Hematopoietic multipotent progenitor cell treated with erythropoietin and hydrocortisone succinate and interleukin-3 and kit ligand, for 8 days (in vitro differentiated cells): ENCODE data around the gene DNAAF8.

ENCODE experiments used
- DNase-seq: peaks from one replicate; pipeline ENCODE4 v3.0.0-alpha.2; 2015

Gene DNAAF8

GRCh38 chr16:4695473-4696171 is 38.7 kb upstream of the DNAAF8 start:
- no peak for DNase-seq

GRCh38 chr16:4696172-4696904 is 38.0 kb upstream of the DNAAF8 start:
- peak; percentile 65 for DNase-seq

GRCh38 chr16:4696905-4697847 is 37.2 kb upstream of the DNAAF8 start:
- DNase-seq = no peak

- no peak for DNase-seq
Measured at GRCh38 chr16:4697848-4698291, 36.5 kb upstream of the DNAAF8 start.

GRCh38 chr16:4698321-4699045 is 35.9 kb upstream of the DNAAF8 start:
- DNase-seq = no peak

- no peak for DNase-seq
Measured at GRCh38 chr16:4699046-4699556, 35.2 kb upstream of the DNAAF8 start.

- DNase-seq = no peak
Measured at GRCh38 chr16:4700380-4700996, 33.8 kb upstream of the DNAAF8 start.

GRCh38 chr16:4700997-4701743 is 33.2 kb upstream of the DNAAF8 start:
- no peak for DNase-seq

GRCh38 chr16:4701791-4702465 is 32.4 kb upstream of the DNAAF8 start:
- DNase-seq = no peak

GRCh38 chr16:4702466-4702808 is 31.9 kb upstream of the DNAAF8 start:
- DNase-seq = no peak

GRCh38 chr16:4703906-4704305 is 30.4 kb upstream of the DNAAF8 start:
- DNase-seq = no peak

GRCh38 chr16:4704491-4704890 is 29.8 kb upstream of the DNAAF8 start:
- DNase-seq = no peak

GRCh38 chr16:4704913-4705312 is 29.4 kb upstream of the DNAAF8 start:
- DNase-seq = no peak

- DNase-seq = no peak
Measured at GRCh38 chr16:4706871-4707270, 27.5 kb upstream of the DNAAF8 start.

- no peak for DNase-seq
Measured at GRCh38 chr16:4709481-4709880, 24.9 kb upstream of the DNAAF8 start.

GRCh38 chr16:4713663-4714501 is 20.5 kb upstream of the DNAAF8 start:
- no peak for DNase-seq

GRCh38 chr16:4714996-4715395 is 19.3 kb upstream of the DNAAF8 start:
- no peak for DNase-seq

- no peak for DNase-seq
Measured at GRCh38 chr16:4718466-4718865, 15.9 kb upstream of the DNAAF8 start.

GRCh38 chr16:4723071-4723767 is 11.1 kb upstream of the DNAAF8 start:
- DNase-seq = no peak
